OCI-LY3 (cell line): ENCODE results near the gene KLHL36.

Experiments used
- CTCF ChIP-seq: fragments of 200-600, 300-600 bp; sonication (generic); IDR thresholded peaks from 2 replicates; pipeline ENCODE4 v1.5.1; 2014; ENCODE audit warnings: antibody characterized with exemption, low read length, low read depth
- EZH2phosphoT487 ChIP-seq: fragments of 200-600 bp; shearing (Covaris generic); IDR thresholded peaks from 2 replicates; pipeline ENCODE4 v1.6.1; 2018; ENCODE audit warnings: antibody characterized with exemption, mixed run types, low read depth

GRCh38 chr16:84658690-84659089, 10.4 kb downstream of the KLHL36 start:
- TF ChIP-seq EZH2phosphoT487 (no peak), CTCF (no peak)
